GM23338 (cell line): ENCODE results near the gene IPCEF1. TPM values are rescaled to one million over a fixed set of nuclear protein-coding genes. Genes with fewer than 3 reads are reported as not detected.

Source experiments
- ATAC-seq: fragments of 200-7000 bp; cut with Tn5 transposase; 3 replicates; pipeline ENCODE4 v1.9.1; 2020
- DNase-seq: peaks from one replicate; pipeline ENCODE4 v3.0.0-alpha.2; 2015; ENCODE audit warnings: low spot score
- H2AFZ ChIP-seq: fragments of 200-600 bp; sonication (generic); 2 replicates; pipeline ENCODE4 v1.8.0; 2016; ENCODE audit warnings: antibody characterized with exemption, mild to moderate bottlenecking, moderate library complexity
- H3F3A ChIP-seq: fragments of 200-600 bp; sonication (generic); replicated peaks from 2 replicates; pipeline ENCODE4 v1.8.0; 2017; ENCODE audit warnings: antibody characterized with exemption, mixed run types, low read depth
- H3K27ac ChIP-seq: fragments of 200-600 bp; sonication (generic); 2 replicates; pipeline ENCODE4 v1.6.1; 2016; ENCODE audit warnings: low read depth
- H3K27me3 ChIP-seq: fragments of 200-600 bp; sonication (generic); 2 replicates; pipeline ENCODE4 v1.8.0; 2016; ENCODE audit warnings: mild to moderate bottlenecking, mixed run types, moderate library complexity; ENCODE audit not compliant: insufficient read depth
- H3K36me3 ChIP-seq: fragments of 200-600 bp; sonication (generic); 2 replicates; pipeline ENCODE4 v1.8.0; 2016; ENCODE audit warnings: mild to moderate bottlenecking; ENCODE audit not compliant: insufficient read depth
- H3K4me1 ChIP-seq: fragments of 200-600 bp; sonication (generic); 2 replicates; pipeline ENCODE4 v1.8.0; 2016; ENCODE audit warnings: mild to moderate bottlenecking, moderate library complexity; ENCODE audit not compliant: insufficient read depth
- H3K4me2 ChIP-seq: fragments of 200-600 bp; sonication (generic); 2 replicates; pipeline ENCODE4 v1.7.1; 2017; ENCODE audit warnings: mixed run types
- H3K4me3 ChIP-seq: fragments of 200-600 bp; sonication (generic); 2 replicates; pipeline ENCODE4 v1.6.1; 2016; ENCODE audit warnings: mixed run types
- H3K79me2 ChIP-seq: fragments of 200-600 bp; sonication (generic); replicated peaks from 2 replicates; pipeline ENCODE4 v1.8.0; 2017; ENCODE audit warnings: mild to moderate bottlenecking; ENCODE audit not compliant: insufficient read depth
- H3K9me2 ChIP-seq: fragments of 200-600 bp; sonication (generic); 2 replicates; pipeline ENCODE4 v1.8.0; 2017; ENCODE audit not compliant: insufficient read depth
- H4K20me1 ChIP-seq: fragments of 200-600 bp; sonication (generic); replicated peaks from 2 replicates; pipeline ENCODE4 v1.8.0; 2017; ENCODE audit warnings: mild to moderate bottlenecking; ENCODE audit not compliant: insufficient read depth
- H3K27ac Mint-ChIP-seq: 2 replicates; pipeline ENCODE4 v1.8.0; 2020; ENCODE audit warnings: inconsistent platforms, mild to moderate bottlenecking, moderate library complexity, mixed read lengths
- H3K27me3 Mint-ChIP-seq: 3 replicates; pipeline ENCODE4 v1.8.0; 2022; ENCODE audit warnings: low read depth, mild to moderate bottlenecking, moderate library complexity, mixed read lengths, inconsistent platforms; ENCODE audit not compliant: insufficient read depth, poor library complexity
- H3K36me3 Mint-ChIP-seq: 3 replicates; pipeline ENCODE4 v1.8.0; 2021; ENCODE audit warnings: low read depth, mild to moderate bottlenecking, inconsistent platforms, moderate library complexity, mixed read lengths
- H3K4me1 Mint-ChIP-seq: 3 replicates; pipeline ENCODE4 v1.8.0; 2020; ENCODE audit warnings: mild to moderate bottlenecking, inconsistent platforms, mixed read lengths
- H3K4me3 Mint-ChIP-seq: 3 replicates; pipeline ENCODE4 v1.8.0; 2021; ENCODE audit warnings: moderate library complexity, mild to moderate bottlenecking, inconsistent platforms, mixed read lengths
- H3K9me3 Mint-ChIP-seq: 3 replicates; pipeline ENCODE4 v1.8.0; 2020; ENCODE audit warnings: moderate library complexity, mild to moderate bottlenecking, inconsistent platforms, mixed read lengths
- CREB1 ChIP-seq: fragments of 250-450 bp; sonication (Bioruptor Pico); IDR thresholded peaks from 2 replicates; pipeline ENCODE4 v1.5.0; 2020; ENCODE audit warnings: low read depth, mild to moderate bottlenecking, moderate library complexity
- ETS1 ChIP-seq: IDR thresholded peaks from 2 replicates; pipeline ENCODE4 v1.6.1; 2016; ENCODE audit warnings: antibody characterized with exemption
- EZH2 ChIP-seq: fragments of 200-600 bp; sonication (generic); IDR thresholded peaks from one replicate; pipeline ENCODE4 v1.8.0; 2017; ENCODE audit warnings: antibody characterized with exemption, mild to moderate bottlenecking, low read depth; ENCODE audit not compliant: unreplicated experiment
- EZH2phosphoT487 ChIP-seq: fragments of 200-600 bp; sonication (generic); IDR thresholded peaks from one replicate; pipeline ENCODE4 v1.8.1; 2018; ENCODE audit warnings: antibody characterized with exemption; ENCODE audit not compliant: unreplicated experiment
- JUNB ChIP-seq: IDR thresholded peaks from one replicate; pipeline ENCODE4 v1.6.1; 2016; ENCODE audit warnings: antibody characterized with exemption; ENCODE audit not compliant: unreplicated experiment
- NANOG ChIP-seq: IDR thresholded peaks from 2 replicates; pipeline ENCODE4 v1.6.1; 2016; ENCODE audit warnings: antibody characterized with exemption, borderline replicate concordance
- POLR2AphosphoS5 ChIP-seq: IDR thresholded peaks from 2 replicates; pipeline ENCODE4 v1.6.1; 2016; ENCODE audit warnings: antibody characterized with exemption, low read depth
- REST ChIP-seq: IDR thresholded peaks from one replicate; pipeline ENCODE4 v1.6.1; 2018; ENCODE audit warnings: antibody characterized with exemption; ENCODE audit not compliant: unreplicated experiment
- STAT1 ChIP-seq: IDR thresholded peaks from one replicate; pipeline ENCODE4 v1.6.1; 2016; ENCODE audit warnings: antibody characterized with exemption; ENCODE audit not compliant: unreplicated experiment
- ZNF114 ChIP-seq: fragments of 250-450 bp; sonication (Bioruptor Pico); IDR thresholded peaks from 2 replicates; pipeline ENCODE4 v1.5.0; 2020; ENCODE audit warnings: mild to moderate bottlenecking, moderate library complexity
- ZNF331 ChIP-seq: fragments of 250-450 bp; sonication (Bioruptor Pico); IDR thresholded peaks from 2 replicates; pipeline ENCODE4 v1.5.0; 2020; ENCODE audit warnings: low read depth, mild to moderate bottlenecking, moderate library complexity
- polyA plus RNA-seq: library from polyadenylated mRNA; unstranded; fragments of >200 nt; fragmentation: Nextera tagmentation; extraction: Ambion mirVana; gene quantifications from 2 replicates; pipeline ENCODE4 v1.2.1, GENCODE V29; 2016
- total RNA-seq: library from RNA; depleted of rRNA; stranded (reverse); fragments of >200 nt; shearing (Covaris generic); gene quantifications from 2 replicates; pipeline ENCODE4 v1.2.3, GENCODE V29; 2014
- TF ChIP-seq, protein P1 (sequence below): fragments of 250-450 bp; sonication (Bioruptor Pico); IDR thresholded peaks from 2 replicates; pipeline ENCODE4 v1.5.0; 2020; ENCODE audit warnings: mild to moderate bottlenecking, moderate library complexity
- TF ChIP-seq, protein P2 (sequence below), 2 experiments: fragments of 200-600 bp in 1 of 2; sonication (generic) in 1 of 2; conservative IDR thresholded peaks; 2 replicates each; pipeline versions ENCODE4 v1.5.1 to v1.6.1; 2016 to 2017; ENCODE audit warnings: antibody characterized with exemption in 2 of 2, low read depth in 2 of 2, mild to moderate bottlenecking in 2 of 2, moderate library complexity in 1 of 2

IPCEF1 gene
- total and polyA plus RNA-seq, 2 experiments from 2014 or later: 0.15 to 1.8 TPM

DNA sequence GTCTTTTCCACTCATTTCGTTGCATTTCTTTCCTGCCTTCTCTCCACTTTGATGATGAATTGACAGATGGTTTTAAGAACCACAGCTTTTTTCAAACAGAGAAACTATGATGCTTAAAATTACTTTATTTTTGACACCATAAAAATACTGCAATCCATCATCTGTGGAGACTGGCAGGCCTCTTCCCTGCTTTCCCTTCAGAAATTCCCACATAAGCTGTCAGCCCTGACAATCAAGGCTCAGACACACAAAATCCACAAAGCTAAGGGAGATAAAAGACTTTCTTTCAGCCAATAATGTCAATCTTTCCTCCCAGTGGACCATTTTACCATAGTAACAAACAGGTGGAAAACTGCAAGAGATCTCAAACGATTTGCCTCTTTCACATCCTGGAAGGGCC, 82.4 kb downstream of the IPCEF1 start:
- Histone ChIP-seq H3K9me2 (no peaks in the 10 kb centered on the region), H3K36me3 (no peaks in the 10 kb centered on the region), H3K27me3 (no peaks in the 10 kb centered on the region), H2AFZ (no peak overlapping the region), H3K4me2 (no peak overlapping the region), H3K79me2 (no peaks in the 10 kb centered on the region), H3F3A (no peaks in the 10 kb centered on the region), H4K20me1 (no peaks in the 10 kb centered on the region), H3K4me1 (no peaks in the 10 kb centered on the region), H3K27ac (no peak overlapping the region), H3K4me3 (no peak overlapping the region)
- H3K4me3 Mint-ChIP-seq: no peak overlapping the region
- H3K27me3 Mint-ChIP-seq: no peaks in the 10 kb centered on the region
- no peak for ATAC-seq
- H3K27ac Mint-ChIP-seq: no peak overlapping the region
- H3K9me3 Mint-ChIP-seq: no peaks in the 10 kb centered on the region
- DNase-seq: no peak
- H3K36me3 Mint-ChIP-seq: no peaks in the 10 kb centered on the region
- H3K4me1 Mint-ChIP-seq: no peaks in the 10 kb centered on the region; the same call in 2 of the 3 replicates
- TF ChIP-seq ZNF114 (no peak), STAT1 (no peak), EZH2phosphoT487 (no peak), ZNF331 (CRISPR knock-in tag) (no peak), POLR2AphosphoS5 (no peak), ETS1 (no peak), CREB1 (CRISPR knock-in tag) (no peak), JUNB (no peak), EZH2 (no peak), NANOG (no peak), REST (no peak)
- TF ChIP-seq, protein P1, sequence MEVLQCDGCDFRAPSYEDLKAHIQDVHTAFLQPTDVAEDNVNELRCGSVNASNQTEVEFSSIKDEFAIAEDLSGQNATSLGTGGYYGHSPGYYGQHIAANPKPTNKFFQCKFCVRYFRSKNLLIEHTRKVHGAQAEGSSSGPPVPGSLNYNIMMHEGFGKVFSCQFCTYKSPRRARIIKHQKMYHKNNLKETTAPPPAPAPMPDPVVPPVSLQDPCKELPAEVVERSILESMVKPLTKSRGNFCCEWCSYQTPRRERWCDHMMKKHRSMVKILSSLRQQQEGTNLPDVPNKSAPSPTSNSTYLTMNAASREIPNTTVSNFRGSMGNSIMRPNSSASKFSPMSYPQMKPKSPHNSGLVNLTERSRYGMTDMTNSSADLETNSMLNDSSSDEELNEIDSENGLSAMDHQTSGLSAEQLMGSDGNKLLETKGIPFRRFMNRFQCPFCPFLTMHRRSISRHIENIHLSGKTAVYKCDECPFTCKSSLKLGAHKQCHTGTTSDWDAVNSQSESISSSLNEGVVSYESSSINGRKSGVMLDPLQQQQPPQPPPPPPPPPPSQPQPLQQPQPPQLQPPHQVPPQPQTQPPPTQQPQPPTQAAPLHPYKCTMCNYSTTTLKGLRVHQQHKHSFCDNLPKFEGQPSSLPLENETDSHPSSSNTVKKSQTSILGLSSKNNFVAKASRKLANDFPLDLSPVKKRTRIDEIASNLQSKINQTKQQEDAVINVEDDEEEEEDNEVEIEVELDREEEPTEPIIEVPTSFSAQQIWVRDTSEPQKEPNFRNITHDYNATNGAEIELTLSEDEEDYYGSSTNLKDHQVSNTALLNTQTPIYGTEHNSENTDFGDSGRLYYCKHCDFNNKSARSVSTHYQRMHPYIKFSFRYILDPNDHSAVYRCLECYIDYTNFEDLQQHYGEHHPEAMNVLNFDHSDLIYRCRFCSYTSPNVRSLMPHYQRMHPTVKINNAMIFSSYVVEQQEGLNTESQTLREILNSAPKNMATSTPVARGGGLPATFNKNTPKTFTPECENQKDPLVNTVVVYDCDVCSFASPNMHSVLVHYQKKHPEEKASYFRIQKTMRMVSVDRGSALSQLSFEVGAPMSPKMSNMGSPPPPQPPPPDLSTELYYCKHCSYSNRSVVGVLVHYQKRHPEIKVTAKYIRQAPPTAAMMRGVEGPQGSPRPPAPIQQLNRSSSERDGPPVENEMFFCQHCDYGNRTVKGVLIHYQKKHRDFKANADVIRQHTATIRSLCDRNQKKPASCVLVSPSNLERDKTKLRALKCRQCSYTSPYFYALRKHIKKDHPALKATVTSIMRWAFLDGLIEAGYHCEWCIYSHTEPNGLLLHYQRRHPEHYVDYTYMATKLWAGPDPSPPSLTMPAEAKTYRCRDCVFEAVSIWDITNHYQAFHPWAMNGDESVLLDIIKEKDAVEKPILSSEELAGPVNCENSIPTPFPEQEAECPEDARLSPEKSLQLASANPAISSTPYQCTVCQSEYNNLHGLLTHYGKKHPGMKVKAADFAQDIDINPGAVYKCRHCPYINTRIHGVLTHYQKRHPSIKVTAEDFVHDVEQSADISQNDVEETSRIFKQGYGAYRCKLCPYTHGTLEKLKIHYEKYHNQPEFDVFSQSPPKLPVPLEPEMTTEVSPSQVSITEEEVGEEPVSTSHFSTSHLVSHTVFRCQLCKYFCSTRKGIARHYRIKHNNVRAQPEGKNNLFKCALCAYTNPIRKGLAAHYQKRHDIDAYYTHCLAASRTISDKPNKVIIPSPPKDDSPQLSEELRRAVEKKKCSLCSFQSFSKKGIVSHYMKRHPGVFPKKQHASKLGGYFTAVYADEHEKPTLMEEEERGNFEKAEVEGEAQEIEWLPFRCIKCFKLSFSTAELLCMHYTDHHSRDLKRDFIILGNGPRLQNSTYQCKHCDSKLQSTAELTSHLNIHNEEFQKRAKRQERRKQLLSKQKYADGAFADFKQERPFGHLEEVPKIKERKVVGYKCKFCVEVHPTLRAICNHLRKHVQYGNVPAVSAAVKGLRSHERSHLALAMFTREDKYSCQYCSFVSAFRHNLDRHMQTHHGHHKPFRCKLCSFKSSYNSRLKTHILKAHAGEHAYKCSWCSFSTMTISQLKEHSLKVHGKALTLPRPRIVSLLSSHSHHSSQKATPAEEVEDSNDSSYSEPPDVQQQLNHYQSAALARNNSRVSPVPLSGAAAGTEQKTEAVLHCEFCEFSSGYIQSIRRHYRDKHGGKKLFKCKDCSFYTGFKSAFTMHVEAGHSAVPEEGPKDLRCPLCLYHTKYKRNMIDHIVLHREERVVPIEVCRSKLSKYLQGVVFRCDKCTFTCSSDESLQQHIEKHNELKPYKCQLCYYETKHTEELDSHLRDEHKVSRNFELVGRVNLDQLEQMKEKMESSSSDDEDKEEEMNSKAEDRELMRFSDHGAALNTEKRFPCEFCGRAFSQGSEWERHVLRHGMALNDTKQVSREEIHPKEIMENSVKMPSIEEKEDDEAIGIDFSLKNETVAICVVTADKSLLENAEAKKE (CRISPR knock-in tag): no peak
- TF ChIP-seq, protein P2, sequence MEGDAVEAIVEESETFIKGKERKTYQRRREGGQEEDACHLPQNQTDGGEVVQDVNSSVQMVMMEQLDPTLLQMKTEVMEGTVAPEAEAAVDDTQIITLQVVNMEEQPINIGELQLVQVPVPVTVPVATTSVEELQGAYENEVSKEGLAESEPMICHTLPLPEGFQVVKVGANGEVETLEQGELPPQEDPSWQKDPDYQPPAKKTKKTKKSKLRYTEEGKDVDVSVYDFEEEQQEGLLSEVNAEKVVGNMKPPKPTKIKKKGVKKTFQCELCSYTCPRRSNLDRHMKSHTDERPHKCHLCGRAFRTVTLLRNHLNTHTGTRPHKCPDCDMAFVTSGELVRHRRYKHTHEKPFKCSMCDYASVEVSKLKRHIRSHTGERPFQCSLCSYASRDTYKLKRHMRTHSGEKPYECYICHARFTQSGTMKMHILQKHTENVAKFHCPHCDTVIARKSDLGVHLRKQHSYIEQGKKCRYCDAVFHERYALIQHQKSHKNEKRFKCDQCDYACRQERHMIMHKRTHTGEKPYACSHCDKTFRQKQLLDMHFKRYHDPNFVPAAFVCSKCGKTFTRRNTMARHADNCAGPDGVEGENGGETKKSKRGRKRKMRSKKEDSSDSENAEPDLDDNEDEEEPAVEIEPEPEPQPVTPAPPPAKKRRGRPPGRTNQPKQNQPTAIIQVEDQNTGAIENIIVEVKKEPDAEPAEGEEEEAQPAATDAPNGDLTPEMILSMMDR (conservative IDR thresholded peaks at IDR 0.05; ENCODE audit: low read depth in 2 of 2): no peak
